Stimulated activated CD4-positive, alpha-beta T cell treated with anti-CD3 and anti-CD28 coated beads, TNF-alpha, amount 100 ng/mL, for 4 hours (primary cell): ENCODE results near the gene UBE2D2.

Source experiments
- DNase-seq, 3 experiments: peaks; one replicate each; pipeline ENCODE4 v3.0.0-alpha.2; 2020; ENCODE audit warnings: low read depth in 3 of 3

The UBE2D2 gene

GRCh38 chr5:139635606-139636206 is 74.6 kb downstream of the UBE2D2 start:
- no peak for DNase-seq

DNA sequence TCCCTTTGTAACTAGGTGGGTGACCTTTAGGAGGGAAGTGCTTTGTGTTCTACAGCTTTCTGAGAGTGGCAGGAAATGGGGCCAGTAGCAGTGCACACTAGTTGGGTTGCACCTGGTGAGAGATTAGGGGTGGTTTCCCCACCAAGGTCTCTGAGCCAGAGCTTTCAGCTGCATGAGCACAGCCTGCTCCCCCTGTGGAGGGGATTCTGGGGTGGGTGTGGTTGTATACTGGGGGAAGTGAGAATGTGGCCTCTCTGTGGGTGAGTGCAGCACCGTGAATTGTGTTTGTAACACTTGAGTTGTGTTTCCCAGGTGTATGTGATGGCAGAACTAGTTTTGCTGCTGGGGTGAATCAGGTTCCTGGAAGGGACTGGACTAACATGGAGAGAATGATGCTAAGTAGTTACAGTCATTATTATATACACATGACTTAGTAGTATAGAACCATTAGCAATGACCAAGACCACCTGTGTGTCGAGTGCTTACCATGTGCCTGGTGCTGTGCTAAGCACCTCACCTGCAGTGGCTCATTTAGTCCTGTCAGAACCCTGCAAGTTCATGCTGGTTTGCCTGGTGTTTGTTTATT is 75.2 kb downstream of the UBE2D2 start:
- no peak for DNase-seq

DNA sequence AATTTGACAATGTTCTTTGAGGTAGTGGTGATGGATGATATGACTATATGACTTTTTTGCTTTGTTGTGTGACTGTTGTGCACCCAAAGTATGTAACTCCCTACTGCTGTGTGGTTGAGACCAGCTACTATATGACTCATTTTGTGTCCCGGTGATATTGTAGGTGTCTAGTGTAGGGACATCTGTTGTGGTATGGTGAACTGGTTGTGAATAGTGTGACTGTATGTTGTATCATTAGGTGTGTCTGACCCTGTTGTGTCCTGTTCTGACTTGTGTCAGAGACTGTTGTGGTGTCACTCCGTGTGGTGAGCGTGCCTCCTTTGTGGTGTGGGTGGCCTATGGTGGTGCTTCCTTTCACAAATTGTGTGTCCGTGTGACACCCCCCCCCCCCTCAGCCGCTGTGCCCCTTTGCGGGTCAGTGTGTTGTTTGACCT is 75.9 kb downstream of the UBE2D2 start:
- DNase-seq, result no peak

GRCh38 chr5:139637438-139638089 is 76.4 kb downstream of the UBE2D2 start:
- DNase-seq, result no peak

DNA sequence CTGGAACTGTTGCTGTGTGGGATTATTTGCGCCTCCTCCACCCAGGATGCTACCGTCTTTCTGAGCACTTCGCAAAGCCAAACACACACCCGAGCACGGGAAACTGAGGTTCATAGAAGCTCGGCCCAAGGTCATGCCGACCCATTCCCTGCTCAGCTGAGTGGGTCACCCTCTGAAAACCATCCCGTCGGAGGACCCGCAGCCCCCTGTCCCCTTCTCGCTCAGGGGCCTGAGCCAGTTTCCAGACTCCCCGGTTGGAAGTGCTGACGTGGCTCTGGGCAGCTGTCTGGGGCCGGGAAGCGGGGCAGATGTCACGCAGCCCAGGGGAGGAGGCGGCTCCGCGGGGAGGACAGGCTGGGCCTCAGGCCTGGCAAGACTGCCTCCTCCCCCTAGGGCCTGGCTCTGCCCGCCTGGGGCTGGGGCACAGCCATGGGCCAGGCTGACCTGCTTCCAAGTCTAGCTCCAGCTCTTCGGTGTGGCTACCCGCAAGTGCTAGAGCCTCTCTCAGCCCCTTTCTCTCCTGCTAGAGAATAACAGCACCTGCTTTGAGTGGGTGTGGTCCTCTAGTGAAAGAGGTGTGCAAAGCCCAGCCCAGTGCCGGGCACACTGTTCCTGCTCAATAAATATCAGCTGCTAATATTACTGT is 77.1 kb downstream of the UBE2D2 start:
- DNase-seq, result no peak

- DNase-seq, result no peak
Measured at GRCh38 chr5:139638736-139639618, 77.8 kb downstream of the UBE2D2 start.

DNA sequence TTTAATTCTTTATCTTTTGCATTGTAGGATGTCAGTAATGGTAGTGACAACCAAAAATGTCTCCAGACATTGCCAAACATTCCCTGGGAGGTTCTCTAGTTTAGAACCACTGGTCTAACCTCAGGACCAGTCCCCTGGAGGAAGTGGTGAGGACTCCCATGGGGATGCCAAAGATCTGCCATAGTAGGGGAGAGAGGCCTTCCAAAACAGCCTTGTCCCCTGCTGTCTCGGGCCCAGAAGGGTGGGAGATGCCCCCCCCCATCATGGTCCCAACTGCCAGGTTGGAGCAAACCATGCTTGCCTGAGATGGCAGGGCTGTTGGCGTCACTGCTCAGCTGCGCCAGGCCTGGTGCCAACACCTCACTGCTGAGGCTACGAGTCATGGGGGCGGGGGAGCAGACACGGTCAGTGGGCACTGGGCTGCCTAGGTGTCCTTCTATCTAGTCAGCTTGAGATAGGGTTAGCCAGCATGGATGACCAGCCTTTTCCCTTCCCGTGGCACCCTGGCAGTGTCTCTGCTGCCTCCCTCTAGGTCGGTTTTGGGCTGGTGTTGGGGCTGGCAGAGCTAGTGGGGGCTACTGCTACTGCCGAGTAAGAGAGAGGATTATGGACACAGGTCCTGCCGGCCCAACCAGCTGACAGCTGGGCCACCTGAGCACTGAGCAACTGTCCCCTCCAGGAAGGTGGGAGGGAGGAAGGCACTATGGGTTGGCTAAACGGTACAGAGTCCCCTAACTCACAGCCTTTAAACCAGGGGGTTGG is 78.7 kb downstream of the UBE2D2 start:
- no peak for DNase-seq

GRCh38 chr5:139640421-139641115 is 79.4 kb downstream of the UBE2D2 start:
- no peak for DNase-seq

DNA sequence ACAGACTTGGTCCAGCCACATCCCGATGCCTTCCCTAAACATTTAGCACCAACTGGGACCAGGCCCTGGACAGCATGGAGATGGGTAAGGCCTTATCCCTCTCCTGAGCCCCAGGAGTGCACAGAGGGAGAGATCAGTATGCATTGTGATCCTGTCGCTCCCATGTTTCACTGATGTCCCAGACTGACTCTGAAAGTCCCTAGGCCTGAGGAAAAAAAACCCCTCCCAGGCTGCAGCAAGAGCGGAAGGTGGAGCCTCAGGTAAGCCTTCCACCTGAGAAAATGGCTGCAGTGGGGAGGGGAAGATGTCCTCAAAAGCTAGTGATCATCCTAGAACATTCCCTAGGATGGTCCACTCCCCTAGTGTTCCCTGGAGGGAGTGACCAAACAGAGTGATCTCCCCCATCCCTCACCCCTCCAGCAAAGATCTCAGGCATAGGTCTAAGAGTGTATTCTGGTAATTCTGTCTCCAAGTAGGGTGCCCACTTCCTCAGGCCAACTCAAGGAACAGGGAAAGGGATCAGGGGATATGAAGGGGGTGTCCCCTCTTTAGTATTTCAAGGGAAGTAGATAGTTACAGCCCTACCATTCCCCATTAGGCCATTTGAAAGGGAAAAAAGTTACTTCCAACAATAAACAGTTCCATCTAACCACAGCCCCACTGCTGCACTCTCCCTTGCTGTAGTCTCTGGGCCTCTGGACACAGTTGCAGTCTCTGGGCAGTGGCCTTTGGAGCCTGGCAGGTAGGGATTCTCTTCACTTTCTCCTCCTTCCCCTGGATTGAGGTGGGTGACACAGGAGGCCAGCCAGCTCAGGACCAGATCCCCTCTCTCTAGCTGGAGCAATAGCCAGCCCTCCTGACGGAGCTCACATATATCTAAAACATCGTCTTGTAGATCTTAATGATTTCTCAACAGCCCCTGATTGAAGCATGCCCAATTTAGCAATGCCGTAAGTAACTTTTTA is 80.3 kb downstream of the UBE2D2 start:
- no peak for DNase-seq

DNA sequence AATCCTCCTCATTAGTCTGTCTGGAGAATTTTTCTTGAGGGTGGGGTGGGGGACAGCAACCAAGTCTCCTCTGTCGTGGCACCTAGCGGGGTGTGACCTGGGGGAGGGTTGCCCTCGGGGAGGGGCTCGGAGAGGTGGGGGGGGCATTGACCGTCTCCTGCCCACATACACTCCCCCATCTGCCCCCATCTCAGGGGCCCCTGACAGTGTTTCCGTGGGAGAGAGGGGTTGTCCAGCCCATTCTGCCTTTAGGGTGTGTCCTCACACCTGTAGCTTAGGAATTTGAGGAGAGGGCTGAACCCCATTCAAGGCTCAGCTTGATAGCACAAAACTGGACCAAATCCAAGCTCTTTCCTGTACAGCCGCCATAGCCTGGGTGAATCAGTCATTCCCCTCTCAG is 81.1 kb downstream of the UBE2D2 start:
- no peak for DNase-seq

DNA sequence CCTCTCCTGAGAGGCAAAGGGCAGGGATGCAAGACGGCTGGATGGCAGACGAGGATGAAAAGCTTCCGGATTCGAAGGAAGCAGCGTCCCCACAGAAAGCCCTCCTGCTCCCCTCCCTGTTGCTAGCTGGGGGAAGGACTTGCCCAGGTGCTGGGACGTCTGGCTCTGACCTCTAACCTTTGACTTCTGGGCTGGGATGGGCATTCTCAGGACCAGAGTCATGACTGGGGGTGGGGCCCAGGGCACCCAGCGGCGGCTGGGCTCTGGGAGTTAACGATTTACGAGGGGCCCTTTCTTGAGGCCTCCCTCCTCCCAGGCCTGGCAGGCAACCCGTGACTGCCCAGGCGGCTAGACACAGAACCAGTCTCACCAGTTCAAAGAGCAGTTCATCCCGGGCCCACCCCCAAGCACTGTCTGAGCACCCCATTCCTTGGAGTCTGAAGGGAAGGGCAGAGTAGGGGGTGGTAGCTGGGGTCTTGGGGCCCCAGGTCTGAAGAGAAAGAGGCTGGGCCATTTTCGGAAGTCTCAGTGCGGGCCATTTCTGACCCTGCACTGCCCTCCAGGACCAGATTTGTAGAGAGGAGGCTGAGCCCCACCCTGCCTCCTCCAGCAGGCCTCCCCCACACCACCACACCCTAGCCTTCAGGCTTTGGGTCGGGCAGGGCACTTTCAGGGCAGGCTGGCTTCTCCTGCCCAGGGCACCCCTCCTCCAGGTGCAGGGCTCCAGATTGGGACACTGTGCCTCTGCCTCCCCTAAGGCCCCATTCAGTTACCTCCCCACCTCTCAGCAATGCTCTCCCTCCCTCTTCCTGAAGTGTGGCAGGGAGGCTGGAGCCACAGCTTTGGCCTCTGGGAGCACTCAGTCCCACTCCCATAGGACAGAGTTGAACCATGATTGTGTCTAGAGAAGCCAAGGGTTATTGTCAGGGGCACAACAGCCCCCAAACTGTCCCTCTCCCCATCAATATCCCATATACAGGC is 82.0 kb downstream of the UBE2D2 start:
- no peak for DNase-seq

- DNase-seq, result no peak
Measured at GRCh38 chr5:139644001-139644456, 82.9 kb downstream of the UBE2D2 start.

GRCh38 chr5:139644646-139645429 is 83.7 kb downstream of the UBE2D2 start:
- no peak for DNase-seq

- DNase-seq, result no peak
Measured at GRCh38 chr5:139645430-139645871, 84.3 kb downstream of the UBE2D2 start.

- DNase-seq, result no peak
Measured at GRCh38 chr5:139646111-139646510, 85.0 kb downstream of the UBE2D2 start.

DNA sequence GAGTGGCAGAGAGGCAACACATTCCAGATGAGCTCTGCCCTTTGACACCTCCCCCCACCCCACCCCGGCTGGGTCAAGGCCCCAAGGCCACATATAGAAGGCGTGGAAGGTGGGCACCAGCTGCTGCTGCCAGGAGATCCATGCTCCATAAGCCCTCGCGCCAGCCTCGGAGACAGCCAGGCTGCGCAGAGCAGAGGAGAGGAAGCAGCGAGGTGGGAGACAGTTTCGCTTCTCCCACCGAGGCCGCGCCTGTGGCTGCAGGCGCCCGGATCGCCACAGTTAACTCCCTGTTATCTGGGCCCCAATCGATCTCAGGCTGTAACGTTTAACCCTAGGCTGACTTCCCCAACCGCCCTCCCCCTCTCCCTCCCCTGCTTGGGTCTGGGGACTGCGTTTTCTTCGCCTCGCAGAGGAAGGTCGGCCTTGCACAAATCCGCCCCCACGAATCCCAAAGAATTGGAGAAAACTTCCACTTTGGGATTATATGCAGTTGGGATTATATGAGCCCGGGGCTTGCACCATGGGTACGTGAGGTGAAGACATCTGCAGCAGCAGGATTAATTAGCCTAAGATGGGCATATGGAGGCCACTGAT is 85.9 kb downstream of the UBE2D2 start:
- DNase-seq, result no peak
